Right cardiac atrium (tissue), 5 donors: ENCODE results near the gene DRC3. TPM values are rescaled to one million over a fixed set of nuclear protein-coding genes. Genes with fewer than 3 reads are reported as not detected.
A peak's percentile ranks its signal among the peaks of the same experiment; 100 is the strongest.

Source experiments
- ATAC-seq, 2 donors: fragments of 200-7000 bp; cut with Tn5 transposase; one replicate each; pipeline versions ENCODE4 v1.8.0 to v1.9.1; 2020; ENCODE audit warnings: moderate library complexity in 2 of 2, mild to moderate bottlenecking in 1 of 2
- DNase-seq, 3 donors: peaks; one replicate each; pipeline ENCODE4 v3.0.0-alpha.2; 2020
- H3K27ac ChIP-seq: one replicate; pipeline ENCODE4 v1.5.1; 2013; ENCODE audit warnings: mild to moderate bottlenecking, low read length, control low read depth, moderate library complexity
- H3K27me3 ChIP-seq: one replicate; pipeline ENCODE4 v1.6.1; 2013; ENCODE audit not compliant: control insufficient read depth, insufficient read depth
- H3K4me1 ChIP-seq: one replicate; pipeline ENCODE4 v1.6.1; 2013; ENCODE audit warnings: low read length; ENCODE audit not compliant: control insufficient read depth, insufficient read depth
- H3K4me3 ChIP-seq: one replicate; pipeline ENCODE4 v1.5.1; 2013; ENCODE audit warnings: low read length, control low read depth
- H3K9me3 ChIP-seq: one replicate; pipeline ENCODE4 v1.6.1; 2013; ENCODE audit warnings: low read length; ENCODE audit not compliant: control insufficient read depth
- WGBS: extraction: QIAGEN DNeasy Blood & Tissue Kit; methylation state at CpG from one replicate; pipeline ENCODE4 v1.1.7; 2013; 5-methylcytosine and 5-hydroxymethylcytosine counted together
- intact Hi-C, 4 donors: fragments of 100-400 bp; cut with DNase I; formaldehyde crosslinking; loops; one replicate each; pipeline versions ENCODE4 v1.11.0 to v1.14.0; 2022 to 2023
- polyA plus RNA-seq: library from polyadenylated mRNA; stranded (reverse); fragments of 200-250 nt; gene quantifications from one replicate; pipeline ENCODE4 v1.2.3, GENCODE V29; 2013
- total RNA-seq, 4 donors: library from RNA; stranded (reverse); fragmentation: NEBNext Ultra II Directional; extraction: Animal tissue kit (Norgen Biotek cat#: 25700); gene quantifications; one replicate each; pipeline ENCODE4 v1.2.1, GENCODE V29; 2021
- donor health status: healthy with polysubstance abuse.
- donor health status: DM: no; HTN: yes; CAD: no.
- donor health status: DM: no; HTN: no; CAD: no.
- donor health status: DM: no; HTN: yes; CAD: no; lungs with severe emphysema.
- donor health status: DM: yes; HTN: yes; CAD: no.

Gene DRC3
- total and polyA plus RNA-seq, 5 donors: 1.4 to 3.2 (median 1.8) TPM

GRCh38 chr17:18025945-18026776 is 53.5 kb downstream of the DRC3 start:
- intact Hi-C loops: loop anchor here in 2 of 4 donors (10.0 kb wide), 1 partner anchor 131 kb away; no protein-coding TSS in a partner anchor
- Histone ChIP-seq H3K9me3 (no peaks in the 10 kb centered on the region), H3K27ac (peak overlapping the region; percentile 34), H3K4me1 (no peaks in the 10 kb centered on the region), H3K27me3 (no peaks in the 10 kb centered on the region), H3K4me3 (no peak overlapping the region)
- 57% methylated on average over 11 of the region's 11 CpGs for WGBS
- ATAC-seq: peak; percentile 62 to 67
- DNase-seq: peak; percentile 38 to 69 (median 63)

- Histone ChIP-seq H3K27me3 (no peaks in the 10 kb centered on the region), H3K27ac (peak overlapping the region; percentile 91), H3K9me3 (no peaks in the 10 kb centered on the region), H3K4me3 (no peak overlapping the region), H3K4me1 (no peaks in the 10 kb centered on the region)
- WGBS: 73% methylated on average over 6 of the region's 6 CpGs
- intact Hi-C loops: loop anchor here in 2 of 4 donors (10.0 kb wide), 1 partner anchor 132 kb away; no protein-coding TSS in a partner anchor
- peak; percentile 19 to 22 for ATAC-seq
- no peak for DNase-seq
Observed at GRCh38 chr17:18027280-18027679, 54.6 kb downstream of the DRC3 start.

- 58% methylated on average over 11 of the region's 11 CpGs for WGBS
- peaks cover 2% of the 10 kb centered on the region for H3K4me1 ChIP-seq
- H3K4me3 ChIP-seq: no peak overlapping the region
- H3K27me3 ChIP-seq: no peaks in the 10 kb centered on the region
- H3K9me3 ChIP-seq: no peaks in the 10 kb centered on the region
- intact Hi-C loops: loop anchor here in 2 of 4 donors (10.0 kb wide), 1 partner anchor 134 kb away; no protein-coding TSS in a partner anchor
- H3K27ac ChIP-seq: peak overlapping the region; percentile 91
- no peak for DNase-seq
- peak; percentile 20 to 50 for ATAC-seq
Observed at GRCh38 chr17:18028114-18028951, 55.7 kb downstream of the DRC3 start.

GRCh38 chr17:18028952-18029540 is 56.4 kb downstream of the DRC3 start:
- Histone ChIP-seq H3K27ac (peak overlapping the region; percentile 3), H3K4me3 (no peak overlapping the region), H3K9me3 (no peaks in the 10 kb centered on the region), H3K27me3 (no peaks in the 10 kb centered on the region), H3K4me1 (peaks cover 2% of the 10 kb centered on the region)
- intact Hi-C loops: loop anchor here in 2 of 4 donors (10.0 kb wide), 1 partner anchor 134 kb away; no protein-coding TSS in a partner anchor
- ATAC-seq (no peak), DNase-seq (no peak)
- WGBS: 69% methylated on average over 8 of the region's 8 CpGs

- 36% methylated on average over 2 of the region's 2 CpGs for WGBS
- ATAC-seq: peak in 1 of 2 donors; percentile 58
Observed at GRCh38 chr17:18031955-18032354, 59.3 kb downstream of the DRC3 start.

GRCh38 chr17:18033442-18034099 is 60.9 kb downstream of the DRC3 start:
- Histone ChIP-seq H3K4me3 (no peak overlapping the region), H3K27ac (no peak overlapping the region), H3K27me3 (no peaks in the 10 kb centered on the region), H3K4me1 (peaks cover 8% of the 10 kb centered on the region), H3K9me3 (no peaks in the 10 kb centered on the region)
- DNase-seq (no peak), ATAC-seq (peak; percentile 84 to 85)
- 26% methylated on average over 5 of the region's 5 CpGs for WGBS
- intact Hi-C loops: loop anchor here in 2 of 4 donors (10.0 kb wide), 4 partner anchors 59 to 359 kb away; partner anchors contain the start of genes DRC3 (in 1 of the 2), RAI1 (in 1 of the 2) and TOM1L2 (in 1 of the 2)

More at GRCh38 chr17:18031955-18032354, 59.3 kb downstream of the DRC3 start:
- Histone ChIP-seq H3K4me3 (no peak overlapping the region), H3K4me1 (peaks cover 4% of the 10 kb centered on the region), H3K27me3 (no peaks in the 10 kb centered on the region), H3K27ac (peak overlapping the region; percentile 67), H3K9me3 (no peaks in the 10 kb centered on the region)
- intact Hi-C loops: loop anchor here in 2 of 4 donors (10.0 kb wide), 4 partner anchors 57 to 357 kb away; partner anchors contain the start of genes DRC3 (in 1 of the 2), RAI1 (in 1 of the 2) and TOM1L2 (in 1 of the 2)
- DNase-seq: no peak

- H3K4me1 ChIP-seq: peaks cover 13% of the 10 kb centered on the region
- WGBS: 52% methylated on average over 2 of the region's 2 CpGs
- H3K9me3 ChIP-seq: no peaks in the 10 kb centered on the region
Observed at GRCh38 chr17:18035704-18036103, 63.0 kb downstream of the DRC3 start.

GRCh38 chr17:18037486-18037885 is 64.8 kb downstream of the DRC3 start:
- H3K4me1 ChIP-seq: peaks cover 16% of the 10 kb centered on the region
- intact Hi-C loops: loop anchor here in 3 of 4 donors (5.0 to 10.0 kb wide), 5 partner anchors 63 to 363 kb away; partner anchors contain the start of genes RAI1 (in 2 of the 3), DRC3 (in 1 of the 3) and TOM1L2 (in 1 of the 3)
- no peaks in the 10 kb centered on the region for H3K27me3 ChIP-seq
- no peak overlapping the region for H3K27ac ChIP-seq
- H3K4me3 ChIP-seq: no peak overlapping the region
- H3K9me3 ChIP-seq: no peaks in the 10 kb centered on the region
- ATAC-seq (no peak), DNase-seq (no peak)
- WGBS: 79% methylated on average over 6 of the region's 6 CpGs

More at GRCh38 chr17:18035704-18036103, 63.0 kb downstream of the DRC3 start:
- DNase-seq (no peak), ATAC-seq (no peak)
- intact Hi-C loops: loop anchor here in 3 of 4 donors (5.0 to 10.0 kb wide), 5 partner anchors 61 to 361 kb away; partner anchors contain the start of genes RAI1 (in 2 of the 3), DRC3 (in 1 of the 3) and TOM1L2 (in 1 of the 3)
- H3K27ac ChIP-seq: no peak overlapping the region
- no peak overlapping the region for H3K4me3 ChIP-seq
- no peaks in the 10 kb centered on the region for H3K27me3 ChIP-seq

- H3K27ac ChIP-seq: peak overlapping the region; percentile 18
- H3K4me3 ChIP-seq: peak overlapping the region; percentile 74
- no peak for ATAC-seq
- peaks cover 16% of the 10 kb centered on the region for H3K4me1 ChIP-seq
- 7% methylated on average over 13 of the region's 13 CpGs for WGBS
- intact Hi-C loops: loop anchor here in 3 of 4 donors (5.0 to 10.0 kb wide), 5 partner anchors 63 to 363 kb away; partner anchors contain the start of genes RAI1 (in 2 of the 3), DRC3 (in 1 of the 3) and TOM1L2 (in 1 of the 3)
- DNase-seq: no peak
- no peaks in the 10 kb centered on the region for H3K27me3 ChIP-seq
- no peaks in the 10 kb centered on the region for H3K9me3 ChIP-seq
Observed at GRCh38 chr17:18038149-18038850, 65.6 kb downstream of the DRC3 start.
